Adrenal gland (tissue), 12 donors: ENCODE measurements around the gene UQCC5. TPM values are rescaled to one million over a fixed set of nuclear protein-coding genes. Genes with fewer than 3 reads are reported as not detected.

Source experiments
- DNase-seq, 7 donors: peaks; one replicate each; pipeline ENCODE4 v3.0.0-alpha.2; 2019 to 2020
- H3K27ac ChIP-seq, 5 donors: fragments of 200-600 bp; sonication (generic) in 4 of 5; 1 replicate in 3 of 5; 2 replicates in 2 of 5; pipeline versions ENCODE4 v1.5.1 to v1.8.0; 2016 to 2020; ENCODE audit warnings: mild to moderate bottlenecking in 1 of 5
- H3K27me3 ChIP-seq: fragments of 200-600 bp; 2 replicates; pipeline ENCODE4 v1.8.0; 2021
- H3K36me3 ChIP-seq, 2 donors: fragments of 200-600 bp; replicated peaks in 1 of 2; 1 replicate in 1 of 2; 2 replicates in 1 of 2; pipeline versions ENCODE4 v1.5.1 to v1.8.0; 2018 to 2022
- H3K4me1 ChIP-seq, 2 donors: fragments of 200-600 bp; replicated peaks in 1 of 2; 1 replicate in 1 of 2; 2 replicates in 1 of 2; pipeline versions ENCODE4 v1.5.1 to v1.8.0; 2018 to 2021
- H3K4me3 ChIP-seq, 4 donors: fragments of 200-600 bp; sonication (generic) in 3 of 4; one replicate each; pipeline ENCODE4 v1.5.1; 2016 to 2018
- H3K9me3 ChIP-seq, 3 donors: fragments of 200-600 bp; sonication (generic) in 1 of 3; replicated peaks in 1 of 3; 1 replicate in 2 of 3; 2 replicates in 1 of 3; pipeline versions ENCODE4 v1.5.1 to v1.8.0; 2016 to 2021
- CTCF ChIP-seq, 6 experiments: fragments of 450-650 bp in 4 of 6; fragments of 200-600 bp in 2 of 6; sonication (generic) in 1 of 6; IDR thresholded peaks; 1 replicate in 5 of 6; 2 replicates in 1 of 6; pipeline versions ENCODE4 v1.5.1 to v1.8.0; 2016 to 2021; ENCODE audit warnings: antibody characterized with exemption in 6 of 6, mild to moderate bottlenecking in 2 of 6, moderate library complexity in 1 of 6
- POLR2A ChIP-seq, 2 donors: fragments of 450-650 bp; IDR thresholded peaks; one replicate each; pipeline ENCODE4 v1.6.1; 2017; ENCODE audit warnings: antibody characterized with exemption in 2 of 2, mild to moderate bottlenecking in 2 of 2, moderate library complexity in 1 of 2
- WGBS, 4 donors: extraction: QIAGEN DNeasy Blood & Tissue Kit in 2 of 4; methylation state at CpG; one replicate each; pipeline versions ENCODE4 v1.1.5 to v1.1.7; 2013 to 2017; 5-methylcytosine and 5-hydroxymethylcytosine counted together
- intact Hi-C, 2 donors: fragments of 100-400 bp; cut with DNase I; formaldehyde crosslinking; loops; one replicate each; pipeline versions ENCODE4 v1.14.1 to v1.15.0; 2022 to 2023
- polyA plus RNA-seq, 3 donors: library from polyadenylated mRNA; stranded (reverse); fragments of 200-250 nt in 2 of 3; fragments of 350-450 nt in 1 of 3; fragmentation: Illumina TruSeq in 1 of 3; extraction: RNeasy Lipid Tissue Mini Kit (QIAGEN cat#74804) in 1 of 3; gene quantifications; one replicate each; pipeline ENCODE4 v1.2.3, GENCODE V29; 2013 to 2014
- total RNA-seq, 9 donors: library from RNA; depleted of rRNA in 4 of 9; stranded (reverse); fragments of >200 nt in 4 of 9; fragments of 120-200 nt in 1 of 9; fragmentation: NEBNext Ultra II Directional in 1 of 9; extraction: Animal tissue kit (Norgen Biotek cat#: 25700) in 1 of 9; gene quantifications; one replicate each; pipeline versions ENCODE4 v1.1.0 to v1.2.4, GENCODE V29; 2013 to 2023
- donor health status: healthy with polysubstance abuse.
- donor health status: Bipolar disorder and iron deficiency.
- donor health status: DM: yes; HTN: yes; CAD: no.
- donor health status: DM: no; HTN: no; CAD: no.
- donor health status: DM: no; HTN: no; CAD: no.
- donor health status: DM: yes; HTN: yes; CAD: no.

The UQCC5 gene
- total and polyA plus RNA-seq, 12 donors: 1.1 to 330 (median 72.3) TPM

GRCh38 chr3:52520141-52520667, 16.2 kb upstream of the UQCC5 start:
- DNase-seq: no peak
- Histone ChIP-seq H3K4me3 (no peak overlapping the region), H3K27me3 (no peaks in the 10 kb centered on the region), H3K27ac (no peak overlapping the region), H3K9me3 (no peaks in the 10 kb centered on the region), H3K4me1 (peaks cover 5 to 11% of the 10 kb centered on the region in 2 donors), H3K36me3 (peaks cover 0 to 36% of the 10 kb centered on the region in 2 donors)
- no peak for TF ChIP-seq POLR2A (IDR thresholded peaks at IDR 0.05)
- TF ChIP-seq CTCF (IDR thresholded peaks at IDR 0.05): no peak
- intact Hi-C loops: loop anchor here in 1 of 2 donors (5.0 kb wide), 1 partner anchor 33 kb away; no protein-coding TSS in a partner anchor
- 94 to 96% (median 96%) methylated on average over 11 to 14 of the region's 14 CpGs; no CpG with 5 or more reads in 1 of the 4 donors for WGBS, 4 donors

DNA sequence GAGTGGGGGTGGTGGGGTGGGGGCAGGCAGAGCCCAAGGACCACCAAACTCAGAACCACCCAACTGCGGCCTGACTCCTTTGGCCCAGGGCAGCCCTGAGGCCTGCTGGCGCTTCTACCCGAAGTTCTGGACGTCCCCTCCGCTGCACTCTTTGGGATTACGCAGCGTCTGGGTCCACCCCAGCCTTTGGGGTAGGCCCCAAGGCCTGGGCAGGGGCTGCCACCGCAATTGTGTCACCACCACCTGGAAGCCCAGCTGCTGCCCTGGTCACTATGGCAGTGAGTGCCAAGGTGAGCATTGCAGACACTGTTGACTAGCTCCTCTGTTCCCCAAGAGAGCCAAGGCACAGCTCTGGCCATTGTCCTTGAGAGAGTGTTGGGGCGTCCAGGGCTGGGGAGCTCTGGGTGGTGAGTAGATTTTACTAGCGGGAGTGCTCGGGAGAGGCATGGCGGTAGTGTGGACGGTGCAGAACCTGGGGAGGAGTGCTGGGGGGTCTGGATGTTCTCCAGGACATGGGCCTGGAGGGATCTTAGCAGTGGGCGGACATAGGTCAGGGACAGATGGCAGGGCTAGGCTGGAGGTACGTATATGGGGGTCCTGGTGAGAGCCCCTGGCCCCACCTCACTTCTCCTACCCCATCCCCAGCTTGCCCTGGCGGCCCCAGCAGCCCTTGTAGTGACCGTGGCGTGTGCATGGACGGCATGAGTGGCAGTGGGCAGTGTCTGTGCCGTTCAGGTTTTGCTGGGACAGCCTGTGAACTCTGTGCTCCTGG, 15.5 kb upstream of the UQCC5 start:
- DNase-seq: no peak
- intact Hi-C loops: loop anchor here in 1 of 2 donors (5.0 kb wide), 1 partner anchor 34 kb away; no protein-coding TSS in a partner anchor
- H3K9me3 ChIP-seq: no peaks in the 10 kb centered on the region
- 85 to 97% (median 91%) methylated on average over 8 to 20 of the region's 20 CpGs for WGBS, 4 donors
- no peak overlapping the region for H3K4me3 ChIP-seq
- H3K27ac ChIP-seq: no peak overlapping the region
- H3K36me3 ChIP-seq: peaks cover 0 to 36% of the 10 kb centered on the region in 2 donors
- H3K4me1 ChIP-seq: peaks cover 12 to 18% of the 10 kb centered on the region in 2 donors
- no peak for TF ChIP-seq POLR2A (IDR thresholded peaks at IDR 0.05)
- no peak for TF ChIP-seq CTCF (IDR thresholded peaks at IDR 0.05)
- H3K27me3 ChIP-seq: no peaks in the 10 kb centered on the region

GRCh38 chr3:52521488-52521824, 14.9 kb upstream of the UQCC5 start:
- 93 to 100% (median 93%) methylated on average over 1 to 8 of the region's 8 CpGs; no CpG with 5 or more reads in 1 of the 4 donors for WGBS, 4 donors
- intact Hi-C loops: loop anchor here in 1 of 2 donors (5.0 kb wide), 1 partner anchor 34 kb away; no protein-coding TSS in a partner anchor
- Histone ChIP-seq H3K4me1 (peaks cover 12 to 23% of the 10 kb centered on the region in 2 donors), H3K27ac (no peak overlapping the region), H3K27me3 (no peaks in the 10 kb centered on the region), H3K4me3 (no peak overlapping the region), H3K9me3 (no peaks in the 10 kb centered on the region), H3K36me3 (peaks cover 0 to 36% of the 10 kb centered on the region in 2 donors)
- TF ChIP-seq CTCF (IDR thresholded peaks at IDR 0.05): no peak
- no peak for DNase-seq

DNA sequence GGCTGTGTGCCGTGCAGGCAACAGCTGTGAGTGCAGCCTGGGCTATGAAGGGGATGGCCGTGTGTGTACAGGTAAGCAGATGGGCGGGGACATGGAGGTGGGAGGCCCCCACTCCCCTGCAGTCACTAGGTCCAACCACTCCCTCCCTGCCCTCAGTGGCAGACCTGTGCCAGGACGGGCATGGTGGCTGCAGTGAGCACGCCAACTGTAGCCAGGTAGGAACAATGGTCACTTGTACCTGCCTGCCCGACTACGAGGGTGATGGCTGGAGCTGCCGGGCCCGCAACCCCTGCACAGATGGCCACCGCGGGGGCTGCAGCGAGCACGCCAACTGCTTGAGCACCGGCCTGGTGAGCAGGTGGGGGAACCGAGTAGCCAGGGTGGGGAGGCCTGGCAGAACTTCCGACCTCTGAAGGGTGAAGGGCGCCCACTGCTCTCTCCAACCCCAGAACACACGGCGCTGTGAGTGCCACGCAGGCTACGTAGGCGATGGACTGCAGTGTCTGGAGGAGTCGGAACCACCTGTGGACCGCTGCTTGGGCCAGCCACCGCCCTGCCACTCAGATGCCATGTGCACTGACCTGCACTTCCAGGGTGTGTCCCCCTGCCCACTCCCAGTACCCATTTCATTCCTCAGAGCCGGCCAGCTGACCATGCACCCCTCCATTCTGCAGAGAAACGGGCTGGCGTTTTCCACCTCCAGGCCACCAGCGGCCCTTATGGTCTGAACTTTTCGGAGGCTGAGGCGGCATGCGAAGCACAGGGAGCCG, 14.3 kb upstream of the UQCC5 start:
- H3K27ac ChIP-seq: no peak overlapping the region
- no peaks in the 10 kb centered on the region for H3K9me3 ChIP-seq
- no peak overlapping the region for H3K4me3 ChIP-seq
- H3K36me3 ChIP-seq: peaks cover 0 to 37% of the 10 kb centered on the region in 2 donors
- 94 to 96% (median 95%) methylated on average over 9 to 33 of the region's 33 CpGs for WGBS, 4 donors
- TF ChIP-seq POLR2A (IDR thresholded peaks at IDR 0.05) (no peak), CTCF (IDR thresholded peaks at IDR 0.05) (no peak)
- no peak for DNase-seq
- H3K4me1 ChIP-seq: peaks cover 17 to 29% of the 10 kb centered on the region in 2 donors
- H3K27me3 ChIP-seq: no peaks in the 10 kb centered on the region
- intact Hi-C loops: loop anchor here in 1 of 2 donors (5.0 kb wide), 1 partner anchor 35 kb away; no protein-coding TSS in a partner anchor
